SW 1271 (cell line): ENCODE measurements around the gene PGAP6.
"Not testable (repeated sequence)": the region's sequence is repeated elsewhere in the genome, so short reads cannot be mapped to it uniquely, and the experiment has no call there.

Source experiments
- DNase-seq, 2 experiments: peaks; one replicate each; lab custom pipeline; 2025; lab: John Stamatoyannopoulos, UW

Gene PGAP6

DNA sequence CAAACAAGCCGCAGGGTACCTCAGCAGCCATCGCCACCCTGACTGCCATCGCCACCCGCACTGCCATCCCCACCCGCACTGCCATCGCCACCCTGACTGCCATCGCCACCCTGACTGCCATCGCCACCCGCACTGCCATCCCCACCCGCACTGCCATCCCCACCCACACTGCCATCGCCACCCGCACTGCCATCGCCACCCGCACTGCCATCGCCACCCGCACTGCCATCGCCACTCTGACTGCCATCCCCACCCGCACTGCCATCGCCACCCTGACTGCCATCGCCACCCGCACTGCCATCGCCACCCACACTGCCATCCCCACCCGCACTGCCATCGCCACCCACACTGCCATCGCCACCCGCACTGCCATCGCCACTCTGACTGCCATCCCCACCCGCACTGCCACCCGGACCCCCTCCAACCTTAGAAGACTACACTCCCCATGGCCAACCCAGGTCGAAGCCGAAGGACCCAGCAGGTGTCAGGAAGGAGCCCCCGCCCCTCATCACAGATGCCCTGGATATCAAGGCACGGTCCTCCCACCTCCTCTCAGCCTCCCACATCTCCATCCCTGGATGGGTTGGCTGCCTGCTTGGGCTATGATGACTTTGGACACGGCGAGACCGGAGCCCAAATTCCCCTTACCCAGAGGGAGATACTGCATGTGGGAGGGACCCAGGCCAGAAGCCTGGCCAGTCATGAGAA, 3.5 kb downstream of the PGAP6 start:
- not testable (repeated sequence) for DNase-seq

DNA sequence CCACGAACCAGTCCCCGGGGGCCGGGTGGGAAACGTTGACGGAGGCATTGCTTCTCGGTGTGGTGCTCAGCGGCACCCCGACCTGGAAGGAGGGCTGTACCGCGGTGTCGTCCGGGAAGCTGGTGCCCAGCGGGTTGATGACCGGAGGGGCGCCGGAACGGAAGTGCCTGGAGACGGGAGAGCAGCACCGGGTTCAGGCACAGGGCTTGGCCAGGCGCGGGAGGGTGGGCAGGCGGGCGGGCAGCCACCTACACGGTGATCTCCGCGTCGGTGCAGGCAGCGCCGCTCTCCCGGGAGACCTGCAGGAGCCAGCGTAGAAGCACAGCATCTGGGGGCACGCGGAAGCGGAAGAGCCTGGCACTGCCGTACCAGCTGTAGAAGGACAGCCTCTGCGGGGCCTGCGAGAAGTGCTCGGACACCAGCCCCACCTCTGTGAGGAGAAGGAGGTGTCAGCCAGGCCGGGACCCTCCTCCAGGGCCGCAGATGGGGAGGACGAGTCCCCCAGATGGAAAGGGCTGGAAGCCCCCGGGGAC, 4.3 kb downstream of the PGAP6 start:
- DNase-seq, result no peak

- DNase-seq, result no peak
Observed at GRCh38 chr16:376817-377418, 4.9 kb downstream of the PGAP6 start.

DNA sequence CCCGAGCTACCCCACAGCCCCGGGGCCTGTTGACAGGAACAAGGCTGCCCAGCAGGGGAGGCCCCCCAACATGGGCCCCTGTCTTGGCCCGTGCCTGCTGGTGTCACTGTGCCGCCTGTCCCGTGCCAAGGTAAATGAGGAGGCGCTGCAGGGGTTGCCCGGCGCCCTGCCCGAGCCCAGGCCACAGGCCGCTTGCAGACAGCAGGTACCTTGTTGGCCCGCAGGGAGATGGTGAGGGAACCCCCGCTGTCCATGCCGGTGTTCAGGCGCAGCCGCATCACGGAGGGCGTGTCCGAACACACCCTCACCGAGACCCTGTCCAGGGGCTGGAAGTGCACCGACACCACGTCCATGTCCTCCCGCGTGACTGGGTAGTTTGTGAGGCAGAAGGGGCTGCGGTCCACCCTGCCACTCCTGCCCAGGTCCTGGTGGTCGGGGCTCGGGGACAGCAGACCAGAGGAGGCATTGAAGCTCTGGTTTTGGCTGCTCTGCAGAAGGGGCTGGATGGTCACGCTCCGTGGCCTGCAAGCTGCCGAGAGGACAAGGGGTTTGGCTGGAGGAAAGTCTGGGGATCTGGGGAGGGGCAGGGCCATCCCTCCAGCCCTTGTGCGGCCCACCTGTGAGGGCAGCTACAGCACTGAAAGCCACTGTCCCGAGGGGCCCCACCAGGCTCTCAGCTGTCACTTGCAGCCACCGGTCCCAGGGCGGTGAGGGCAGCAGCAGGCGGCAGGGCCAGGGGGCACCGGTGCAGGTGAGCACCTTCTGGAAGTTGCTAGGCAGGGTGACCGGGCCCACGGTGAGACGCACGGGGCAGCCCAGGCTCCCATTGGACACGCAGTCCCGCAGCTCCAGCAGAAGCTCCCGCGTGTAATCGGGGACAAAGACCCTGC, 5.6 kb downstream of the PGAP6 start:
- no peak for DNase-seq

DNA sequence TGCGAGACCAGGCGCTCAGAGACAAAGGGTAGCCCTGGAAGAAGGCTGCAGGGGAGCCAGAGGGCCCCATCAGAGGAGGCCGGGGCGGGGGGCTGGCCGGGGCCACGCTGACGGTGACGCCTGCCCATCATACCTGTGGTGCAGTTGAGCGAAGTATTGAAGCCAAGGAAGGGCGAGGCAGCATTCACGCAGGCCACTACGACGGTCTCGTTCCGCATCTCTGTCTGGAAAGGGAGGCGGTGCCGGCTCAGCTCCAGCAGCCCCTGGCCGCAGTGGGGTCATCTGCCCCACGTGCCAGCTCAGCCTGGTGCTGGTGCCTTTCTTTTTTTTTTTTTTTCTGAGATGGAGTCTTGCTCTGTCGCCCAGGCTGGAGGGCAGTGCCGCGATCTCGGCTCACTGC, 6.6 kb downstream of the PGAP6 start:
- DNase-seq, result no peak

DNA sequence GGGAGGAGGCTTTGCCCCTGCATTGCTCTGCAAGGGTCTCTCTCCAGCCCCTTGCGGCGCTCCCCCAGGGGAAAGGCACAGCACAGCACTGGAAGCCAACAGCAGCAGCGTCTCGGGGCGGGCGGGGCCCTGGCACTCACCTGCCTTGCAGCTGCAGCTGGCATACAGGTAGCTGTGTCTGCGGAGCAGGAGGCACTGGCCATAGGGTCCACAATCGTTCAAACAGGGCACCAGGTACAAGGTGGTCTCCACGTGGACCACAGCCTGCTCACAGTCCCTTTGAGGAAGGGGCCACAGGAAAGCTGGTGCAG, 7.2 kb downstream of the PGAP6 start:
- no peak for DNase-seq

GRCh38 chr16:373848-374615, 7.7 kb downstream of the PGAP6 start:
- DNase-seq, result no peak

GRCh38 chr16:373020-373598, 8.7 kb downstream of the PGAP6 start:
- DNase-seq, result no peak

DNA sequence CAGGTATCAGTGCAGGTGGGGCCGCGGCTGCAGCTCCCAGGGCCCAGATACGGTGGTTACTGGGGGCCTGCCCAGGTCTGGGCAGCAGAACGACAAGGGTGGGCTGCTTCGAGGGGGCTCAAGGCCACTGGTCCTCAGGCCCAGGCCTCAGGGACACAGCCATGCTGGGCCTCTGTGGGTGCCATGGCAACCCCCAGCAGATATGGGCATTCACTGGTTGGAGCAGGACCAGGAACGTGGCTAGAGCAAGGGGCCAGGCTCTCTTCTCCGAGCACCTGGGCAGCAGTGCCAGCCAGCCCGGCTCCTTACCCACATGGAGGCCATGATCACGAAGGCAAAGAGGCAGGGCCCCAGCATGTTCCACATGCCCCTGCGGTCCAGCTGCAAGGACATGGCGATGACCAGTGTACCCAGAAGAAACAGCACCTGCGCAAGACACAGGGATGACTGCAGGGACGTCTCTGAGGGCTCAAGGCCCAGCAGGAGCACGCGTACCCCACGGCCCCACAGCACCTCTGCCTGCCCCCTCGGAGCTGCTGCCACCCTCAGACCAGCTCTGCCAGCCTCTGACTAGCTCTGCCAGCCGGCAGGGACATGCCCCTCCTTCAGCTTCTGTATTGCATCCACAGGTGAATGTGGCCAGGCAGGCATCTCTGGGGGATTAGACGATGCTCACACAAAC, 9.3 kb downstream of the PGAP6 start:
- no peak for DNase-seq

DNA sequence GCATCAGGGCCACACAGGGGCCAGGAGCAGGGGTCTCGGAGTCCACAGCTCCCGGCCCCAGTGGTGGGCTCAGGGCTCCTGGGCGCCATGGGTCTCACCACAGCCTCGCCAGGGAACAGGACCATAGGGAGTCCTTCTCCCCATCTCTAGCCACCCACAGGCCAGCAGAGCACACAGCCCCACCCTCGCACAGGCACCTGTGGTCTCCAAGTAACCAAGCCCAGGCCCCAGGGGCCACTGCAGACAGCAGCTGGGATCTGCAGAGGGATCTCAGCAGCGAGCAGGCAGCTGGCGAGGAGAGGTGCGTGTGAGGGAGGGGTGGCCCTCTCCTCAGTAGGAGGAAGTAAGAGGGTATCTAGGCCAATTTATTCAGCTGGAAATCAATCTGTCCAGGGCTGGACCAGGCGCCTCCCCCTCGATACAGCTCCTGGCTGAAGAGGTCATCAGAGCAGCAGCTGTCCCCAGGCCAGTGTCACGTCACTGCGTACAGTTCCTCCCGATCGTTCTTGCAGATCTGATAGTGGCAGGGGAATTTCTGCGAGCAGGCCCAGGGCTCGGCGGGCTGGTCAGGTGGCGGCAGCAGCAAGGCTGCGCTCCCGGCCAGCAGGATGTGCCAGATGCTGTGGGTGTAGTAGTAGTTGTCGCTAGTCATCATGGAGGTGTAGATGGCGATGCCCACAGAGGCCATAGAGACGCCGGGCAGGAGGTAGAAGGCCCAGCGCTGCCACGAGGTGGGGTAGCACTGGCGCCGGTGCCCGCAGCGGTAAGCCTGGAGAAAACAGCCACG, 10.1 kb downstream of the PGAP6 start:
- no peak for DNase-seq

- no peak for DNase-seq
Observed at GRCh38 chr16:370979-371514, 10.7 kb downstream of the PGAP6 start.

GRCh38 chr16:370443-370842, 11.3 kb downstream of the PGAP6 start, which contains the start of gene MRPL28:
Gene MRPL28, minus strand, starts transcription at chr16:370538. Its CDS starts 320 bp downstream, at chr16:370218.
- peak; percentile 81 to 84 for DNase-seq

DNA sequence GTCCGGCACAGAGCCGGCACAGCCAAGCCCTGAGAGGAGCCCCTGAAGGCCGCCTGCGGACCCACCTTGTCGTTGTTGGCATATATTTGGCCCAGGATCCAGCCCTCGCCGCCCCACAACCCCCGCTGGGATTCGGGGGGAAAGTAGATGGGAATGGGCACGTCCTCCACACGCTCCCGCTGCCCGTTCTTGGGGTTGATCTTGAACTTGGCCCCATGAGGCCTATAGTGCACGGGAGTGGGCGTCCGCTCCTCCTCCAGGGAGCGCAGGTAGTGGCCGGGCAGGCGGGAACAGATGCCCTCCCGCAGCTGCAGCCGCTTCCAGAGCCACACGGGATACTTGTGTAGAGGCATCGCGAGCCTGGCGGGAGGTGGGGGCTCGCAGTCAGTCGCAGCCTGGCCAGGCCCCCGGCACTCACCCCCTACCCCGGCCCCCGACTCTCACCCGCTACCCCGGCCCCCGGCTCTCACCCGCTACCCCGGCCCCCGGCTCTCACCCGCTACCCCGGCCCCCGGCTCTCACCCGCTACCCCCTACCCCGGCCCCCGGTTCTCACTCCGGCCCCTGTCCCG, 11.8 kb downstream of the PGAP6 start:
- DNase-seq, result no peak

DNA sequence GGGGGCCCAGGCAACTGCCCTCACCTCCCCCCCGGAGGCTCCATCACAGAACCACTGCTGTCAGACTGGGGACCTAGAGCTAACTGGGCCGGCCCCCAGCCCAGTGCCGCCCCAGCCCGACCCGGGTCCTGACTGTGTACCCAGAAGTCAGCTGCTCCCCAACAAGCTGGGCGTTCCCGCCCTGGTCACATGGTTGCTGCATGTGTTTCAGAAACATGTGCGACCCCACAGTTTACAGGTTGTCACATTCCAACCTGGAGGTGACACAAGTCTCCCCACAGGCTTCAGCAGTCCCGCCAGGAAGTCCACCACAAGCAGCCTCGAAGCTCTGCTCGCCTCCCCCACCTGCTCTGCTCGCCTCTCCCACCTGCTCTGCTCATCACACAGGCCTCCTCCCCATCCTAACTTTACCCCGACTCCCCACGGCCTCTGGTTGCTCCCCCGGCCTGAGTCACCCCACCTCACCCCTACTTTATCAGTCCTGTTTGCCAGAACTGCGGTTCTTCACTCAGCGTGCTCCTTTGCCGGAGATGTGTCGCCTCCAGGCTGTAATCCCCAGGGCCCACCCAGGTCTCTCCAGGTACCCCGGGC, 12.4 kb downstream of the PGAP6 start:
- DNase-seq, result no peak

DNA sequence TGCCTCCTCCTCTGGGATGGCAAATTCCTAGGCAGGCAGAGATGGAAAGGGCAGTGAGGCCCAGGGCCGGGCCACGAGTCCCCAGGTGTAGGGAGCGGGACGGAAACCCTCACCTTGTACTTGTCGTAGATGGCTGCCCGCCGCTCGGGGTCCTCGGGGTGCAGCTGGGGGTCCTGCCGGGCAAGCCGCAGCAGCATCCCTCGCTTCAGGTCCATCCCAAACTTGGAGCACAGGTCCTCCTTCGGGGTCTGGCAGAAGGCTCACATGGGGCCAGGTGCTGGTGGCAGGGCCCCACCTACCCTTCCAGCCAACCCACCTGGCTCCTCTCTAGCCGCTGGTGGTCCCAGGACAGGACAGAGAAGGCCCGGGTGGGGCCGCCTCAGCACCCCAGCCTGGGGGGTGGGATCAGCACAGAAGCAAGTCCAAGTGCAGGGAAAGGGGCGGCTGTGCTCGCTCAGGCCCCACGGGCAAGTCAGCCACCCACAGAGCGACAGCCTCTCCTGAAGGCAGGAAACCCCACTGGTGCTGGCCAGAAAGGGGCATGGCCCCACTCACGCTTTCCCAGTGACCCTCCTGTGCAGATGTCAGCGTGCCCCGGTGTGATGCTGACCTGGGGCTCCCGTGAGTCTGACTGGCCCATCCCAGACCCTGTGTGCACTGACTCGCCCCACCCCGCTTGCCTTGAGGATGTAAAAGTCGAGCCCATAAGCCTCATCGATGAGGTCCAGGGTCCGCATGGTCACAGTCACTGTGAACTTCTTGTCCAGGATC, 13.2 kb downstream of the PGAP6 start:
- DNase-seq, result no peak

GRCh38 chr16:367333-367903, 14.4 kb downstream of the PGAP6 start:
- no peak for DNase-seq

- DNase-seq, result no peak
Observed at GRCh38 chr16:366476-366875, 15.3 kb downstream of the PGAP6 start.
